Fibroblast of lung (primary cell): ENCODE results near the gene POLR1A.

Experiments used
- CTCF ChIP-seq, 2 donors: IDR thresholded peaks in 1 of 2; conservative IDR thresholded peaks in 1 of 2; 1 replicate in 1 of 2; 2 replicates in 1 of 2; pipeline ENCODE4 v1.5.1; 2011 to 2012; ENCODE audit warnings: low read length in 2 of 2, control low read depth in 1 of 2, inconsistent platforms in 1 of 2, low read depth in 1 of 2, mild to moderate bottlenecking in 1 of 2
- EZH2 ChIP-seq: IDR thresholded peaks from 2 replicates; pipeline ENCODE4 v1.5.1; 2012; ENCODE audit warnings: low read length, control low read depth, mild to moderate bottlenecking; ENCODE audit errors: missing control alignments

DNA sequence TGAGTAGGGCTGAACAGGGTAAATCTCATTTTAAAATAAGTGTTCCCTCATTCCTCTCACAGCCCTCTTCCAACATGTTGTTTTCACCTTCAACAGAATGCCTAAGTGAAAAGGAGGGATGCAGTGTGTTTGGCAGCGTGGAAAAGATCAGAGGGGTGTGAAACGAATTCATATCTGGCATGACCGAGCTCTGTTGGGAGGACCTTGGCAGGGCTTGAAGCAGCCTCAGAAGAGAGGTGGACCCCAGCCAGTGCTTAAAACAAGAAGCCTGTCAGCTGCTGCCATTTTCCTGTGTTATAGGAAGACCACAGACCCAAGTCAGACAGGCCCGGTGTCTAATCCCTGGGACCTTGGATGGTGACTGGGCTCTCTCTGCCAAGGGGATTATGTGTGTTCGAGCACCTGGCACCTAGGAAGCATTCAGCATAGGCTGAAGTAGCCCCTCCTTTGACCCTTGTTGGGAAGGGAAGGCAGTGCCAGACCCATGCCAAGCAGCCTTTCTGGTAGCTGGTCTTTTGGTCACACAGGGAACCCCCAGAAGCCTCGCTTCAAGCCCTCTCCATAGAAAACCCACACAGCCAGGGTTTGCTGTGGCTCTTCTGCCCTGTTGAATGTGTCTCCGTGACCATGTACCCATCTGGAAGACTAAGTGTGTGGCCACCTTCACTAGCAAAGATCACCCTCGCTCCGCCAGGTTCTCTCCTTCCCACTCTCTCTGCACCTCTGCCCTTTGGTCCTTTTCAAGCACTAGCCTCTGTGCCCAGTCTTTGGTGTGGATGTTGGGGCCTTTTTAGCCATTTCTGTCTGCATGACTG, 129.4 kb downstream of the POLR1A start:
- TF ChIP-seq CTCF (conservative IDR thresholded peaks at IDR 0.05 in 1 of 2, IDR thresholded peaks at IDR 0.05 in 1 of 2; ENCODE audit: low read depth in 1 of 2, low read length in 2 of 2) (no peak), EZH2 (no peak)
